ENCODE measurements around the gene CREB3L4.

DNA sequence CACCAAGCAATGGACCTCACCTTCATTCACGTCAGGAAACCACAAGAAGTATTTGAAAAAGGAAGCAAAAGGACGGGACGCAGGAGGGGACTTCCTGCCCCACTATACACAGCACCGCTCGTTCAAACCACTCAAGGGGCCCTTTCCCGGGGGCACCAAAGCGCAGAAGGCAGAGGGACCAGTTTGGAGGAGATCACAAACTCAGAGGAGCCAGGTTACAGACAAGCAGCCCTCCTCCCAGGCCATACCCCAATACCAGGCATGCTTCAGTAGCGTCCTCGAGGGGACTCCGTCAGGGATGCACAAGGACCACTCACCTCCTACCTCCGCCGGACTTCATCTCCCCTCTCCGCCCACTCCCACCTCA, 10.0 kb upstream of the CREB3L4 start:
- TF ChIP-seq, protein P1, sequence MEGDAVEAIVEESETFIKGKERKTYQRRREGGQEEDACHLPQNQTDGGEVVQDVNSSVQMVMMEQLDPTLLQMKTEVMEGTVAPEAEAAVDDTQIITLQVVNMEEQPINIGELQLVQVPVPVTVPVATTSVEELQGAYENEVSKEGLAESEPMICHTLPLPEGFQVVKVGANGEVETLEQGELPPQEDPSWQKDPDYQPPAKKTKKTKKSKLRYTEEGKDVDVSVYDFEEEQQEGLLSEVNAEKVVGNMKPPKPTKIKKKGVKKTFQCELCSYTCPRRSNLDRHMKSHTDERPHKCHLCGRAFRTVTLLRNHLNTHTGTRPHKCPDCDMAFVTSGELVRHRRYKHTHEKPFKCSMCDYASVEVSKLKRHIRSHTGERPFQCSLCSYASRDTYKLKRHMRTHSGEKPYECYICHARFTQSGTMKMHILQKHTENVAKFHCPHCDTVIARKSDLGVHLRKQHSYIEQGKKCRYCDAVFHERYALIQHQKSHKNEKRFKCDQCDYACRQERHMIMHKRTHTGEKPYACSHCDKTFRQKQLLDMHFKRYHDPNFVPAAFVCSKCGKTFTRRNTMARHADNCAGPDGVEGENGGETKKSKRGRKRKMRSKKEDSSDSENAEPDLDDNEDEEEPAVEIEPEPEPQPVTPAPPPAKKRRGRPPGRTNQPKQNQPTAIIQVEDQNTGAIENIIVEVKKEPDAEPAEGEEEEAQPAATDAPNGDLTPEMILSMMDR (IDR thresholded peaks at IDR 0.05; ENCODE audit: poor library complexity) = no peak
- no peak for TF ChIP-seq EZH2 (IDR thresholded peaks at IDR 0.05; ENCODE audit: borderline replicate concordance)
